Type B pancreatic cell (in vitro differentiated cells): ENCODE data around the gene TBCEL. TPM values are rescaled to one million over a fixed set of nuclear protein-coding genes. Genes with fewer than 3 reads are reported as not detected.

ENCODE experiments used
- DNase-seq: peaks from one replicate; pipeline ENCODE4 v3.0.0; 2021; ENCODE audit warnings: mixed read lengths; ENCODE audit not compliant: unreplicated experiment; ENCODE audit errors: extremely low spot score
- H3K27ac Mint-ChIP-seq: 2 replicates; pipeline ENCODE4 v1.8.0; 2021; ENCODE audit warnings: mild to moderate bottlenecking, mixed read lengths
- H3K27me3 Mint-ChIP-seq: 2 replicates; pipeline ENCODE4 v1.8.0; 2021; ENCODE audit warnings: mixed read lengths
- H3K36me3 Mint-ChIP-seq: 2 replicates; pipeline ENCODE4 v1.8.0; 2021; ENCODE audit warnings: mixed read lengths
- H3K4me1 Mint-ChIP-seq: one replicate; pipeline ENCODE4 v1.8.0; 2021; ENCODE audit warnings: mixed read lengths; ENCODE audit not compliant: unreplicated experiment
- H3K4me3 Mint-ChIP-seq: 2 replicates; pipeline ENCODE4 v1.8.0; 2021; ENCODE audit warnings: mild to moderate bottlenecking, mixed read lengths
- H3K9me3 Mint-ChIP-seq: 2 replicates; pipeline ENCODE4 v1.8.0; 2021; ENCODE audit warnings: mixed read lengths
- CTCF ChIP-seq: fragments of 200-600 bp; sonication (generic); conservative IDR thresholded peaks from 2 replicates; pipeline ENCODE4 v1.5.0; 2021; ENCODE audit warnings: antibody characterized with exemption, mild to moderate bottlenecking
- total RNA-seq: library from RNA; stranded (reverse); gene quantifications from 2 replicates; pipeline ENCODE4 v1.2.1, GENCODE V29; 2021; ENCODE audit warnings: low replicate concordance

TBCEL gene
- total RNA-seq, 1 donor from 2014 or later = 40.5 TPM

- Mint-ChIP-seq H3K4me1 (no peaks in the 10 kb centered on the region), H3K4me3 (no peak overlapping the region), H3K9me3 (no peaks in the 10 kb centered on the region), H3K27ac (no peak overlapping the region), H3K27me3 (no peaks in the 10 kb centered on the region), H3K36me3 (no peaks in the 10 kb centered on the region)
- DNase-seq = no peak
- TF ChIP-seq CTCF = peak; percentile 37
Observed at GRCh38 chr11:121104312-121104762, 80.4 kb downstream of the TBCEL start.

GRCh38 chr11:121105063-121105480, 81.2 kb downstream of the TBCEL start:
- no peaks in the 10 kb centered on the region for H3K27me3 Mint-ChIP-seq
- H3K27ac Mint-ChIP-seq = no peak overlapping the region
- H3K9me3 Mint-ChIP-seq = no peaks in the 10 kb centered on the region
- no peak for TF ChIP-seq CTCF
- no peaks in the 10 kb centered on the region for H3K4me1 Mint-ChIP-seq
- H3K36me3 Mint-ChIP-seq = no peaks in the 10 kb centered on the region
- H3K4me3 Mint-ChIP-seq = no peak overlapping the region
- DNase-seq = no peak

- no peak overlapping the region for H3K4me3 Mint-ChIP-seq
- H3K36me3 Mint-ChIP-seq = no peaks in the 10 kb centered on the region
- DNase-seq = no peak
- no peaks in the 10 kb centered on the region for H3K4me1 Mint-ChIP-seq
- H3K27me3 Mint-ChIP-seq = peaks cover 4% of the 10 kb centered on the region
- no peaks in the 10 kb centered on the region for H3K9me3 Mint-ChIP-seq
- no peak overlapping the region for H3K27ac Mint-ChIP-seq
- TF ChIP-seq CTCF = no peak
Observed at GRCh38 chr11:121105481-121106195, 81.7 kb downstream of the TBCEL start.

- Mint-ChIP-seq H3K27ac (no peak overlapping the region), H3K9me3 (no peaks in the 10 kb centered on the region), H3K27me3 (peaks cover 16% of the 10 kb centered on the region), H3K4me1 (no peaks in the 10 kb centered on the region), H3K36me3 (no peaks in the 10 kb centered on the region), H3K4me3 (no peak overlapping the region)
- no peak for TF ChIP-seq CTCF
- no peak for DNase-seq
Observed at GRCh38 chr11:121106812-121107211, 82.9 kb downstream of the TBCEL start.

GRCh38 chr11:121108413-121108812, 84.5 kb downstream of the TBCEL start:
- no peak for DNase-seq
- no peak for TF ChIP-seq CTCF
- H3K4me3 Mint-ChIP-seq = no peak overlapping the region
- peaks cover 27% of the 10 kb centered on the region for H3K27me3 Mint-ChIP-seq
- peaks cover 6% of the 10 kb centered on the region for H3K4me1 Mint-ChIP-seq
- H3K27ac Mint-ChIP-seq = no peak overlapping the region
- H3K9me3 Mint-ChIP-seq = no peaks in the 10 kb centered on the region
- no peaks in the 10 kb centered on the region for H3K36me3 Mint-ChIP-seq
